PC-3 (cell line): ENCODE measurements around the gene MCF2L2.

ENCODE experiments used
- EZH2 ChIP-seq: fragments of 300-600 bp; sonication (generic); IDR thresholded peaks from one replicate; pipeline ENCODE4 v1.6.1; 2017; ENCODE audit warnings: antibody characterized with exemption, mild to moderate bottlenecking, low read length; ENCODE audit not compliant: unreplicated experiment
- EZH2phosphoT487 ChIP-seq: fragments of 300-600 bp; sonication (generic); IDR thresholded peaks from 2 replicates; pipeline ENCODE4 v1.6.1; 2018; ENCODE audit warnings: mild to moderate bottlenecking, antibody characterized with exemption, low read length, borderline replicate concordance
- TF ChIP-seq, protein P1 (sequence below): fragments of 300-600 bp; sonication (generic); conservative IDR thresholded peaks from 2 replicates; pipeline ENCODE4 v1.5.1; 2017; ENCODE audit warnings: antibody characterized with exemption, low read depth, mild to moderate bottlenecking, low read length

DNA sequence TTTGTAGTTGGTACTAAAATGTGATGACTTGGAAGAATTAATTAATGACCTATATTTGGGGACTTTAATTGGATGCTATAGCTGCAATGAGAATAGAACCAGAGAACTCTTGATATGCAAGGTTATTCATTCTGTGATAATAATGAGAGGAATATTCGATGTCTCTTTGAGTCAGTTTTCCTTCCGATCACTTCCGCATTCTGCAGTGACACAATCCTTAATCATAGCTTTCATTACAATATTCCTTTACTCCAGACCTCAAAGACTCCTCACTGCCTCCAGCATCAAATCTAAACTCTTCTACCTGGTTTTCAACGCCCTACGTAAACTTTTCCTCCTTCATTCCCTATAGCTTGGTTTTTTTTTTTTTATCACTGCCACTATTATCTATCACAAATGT is 153.8 kb downstream of the MCF2L2 start:
- TF ChIP-seq EZH2phosphoT487 = no peak
- TF ChIP-seq EZH2 = no peak
- TF ChIP-seq, protein P1, sequence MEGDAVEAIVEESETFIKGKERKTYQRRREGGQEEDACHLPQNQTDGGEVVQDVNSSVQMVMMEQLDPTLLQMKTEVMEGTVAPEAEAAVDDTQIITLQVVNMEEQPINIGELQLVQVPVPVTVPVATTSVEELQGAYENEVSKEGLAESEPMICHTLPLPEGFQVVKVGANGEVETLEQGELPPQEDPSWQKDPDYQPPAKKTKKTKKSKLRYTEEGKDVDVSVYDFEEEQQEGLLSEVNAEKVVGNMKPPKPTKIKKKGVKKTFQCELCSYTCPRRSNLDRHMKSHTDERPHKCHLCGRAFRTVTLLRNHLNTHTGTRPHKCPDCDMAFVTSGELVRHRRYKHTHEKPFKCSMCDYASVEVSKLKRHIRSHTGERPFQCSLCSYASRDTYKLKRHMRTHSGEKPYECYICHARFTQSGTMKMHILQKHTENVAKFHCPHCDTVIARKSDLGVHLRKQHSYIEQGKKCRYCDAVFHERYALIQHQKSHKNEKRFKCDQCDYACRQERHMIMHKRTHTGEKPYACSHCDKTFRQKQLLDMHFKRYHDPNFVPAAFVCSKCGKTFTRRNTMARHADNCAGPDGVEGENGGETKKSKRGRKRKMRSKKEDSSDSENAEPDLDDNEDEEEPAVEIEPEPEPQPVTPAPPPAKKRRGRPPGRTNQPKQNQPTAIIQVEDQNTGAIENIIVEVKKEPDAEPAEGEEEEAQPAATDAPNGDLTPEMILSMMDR = no peak
